Mesenchymal stem cell (in vitro differentiated cells and primary cell): ENCODE data around the gene ESPL1.

Experiments used
- DNase-seq: peaks from one replicate; pipeline ENCODE4 v3.0.0-alpha.2; 2013
- H2AFZ ChIP-seq: one replicate; pipeline ENCODE4 v1.6.1; 2013; ENCODE audit warnings: low read depth, mild to moderate bottlenecking, control low read depth, inconsistent platforms, low read length, moderate library complexity
- H2AK5ac ChIP-seq: 2 replicates; pipeline ENCODE4 v1.6.1; 2013; ENCODE audit warnings: low read length, moderate library complexity, mild to moderate bottlenecking, inconsistent platforms; ENCODE audit not compliant: severe bottlenecking
- H2BK120ac ChIP-seq: one replicate; pipeline ENCODE4 v1.6.1; 2013; ENCODE audit warnings: low read depth, mild to moderate bottlenecking, inconsistent platforms, low read length, moderate library complexity
- H2BK12ac ChIP-seq, 2 experiments: one replicate each; pipeline ENCODE4 v1.6.1; 2013; ENCODE audit warnings: inconsistent platforms in 2 of 2, low read length in 2 of 2, mild to moderate bottlenecking in 2 of 2, moderate library complexity in 2 of 2, control low read depth in 1 of 2
- H2BK15ac ChIP-seq: one replicate; pipeline ENCODE4 v1.6.1; 2013; ENCODE audit warnings: mild to moderate bottlenecking, low read depth, inconsistent platforms; ENCODE audit not compliant: poor library complexity, severe bottlenecking
- H2BK5ac ChIP-seq: 2 replicates; pipeline ENCODE4 v1.6.1; 2013; ENCODE audit warnings: low read depth, mild to moderate bottlenecking, low read length, control low read depth, inconsistent platforms; ENCODE audit not compliant: poor library complexity, severe bottlenecking
- H3K14ac ChIP-seq, 2 experiments: one replicate each; pipeline ENCODE4 v1.6.1; 2013; ENCODE audit warnings: inconsistent platforms in 2 of 2, low read length in 2 of 2, control low read depth in 1 of 2, mild to moderate bottlenecking in 1 of 2, moderate library complexity in 1 of 2
- H3K18ac ChIP-seq, 2 experiments: one replicate each; pipeline ENCODE4 v1.6.1; 2013; ENCODE audit warnings: inconsistent platforms in 2 of 2, low read length in 2 of 2, control low read depth in 1 of 2, low read depth in 1 of 2, mild to moderate bottlenecking in 1 of 2
- H3K23ac ChIP-seq, 2 experiments: one replicate each; pipeline ENCODE4 v1.6.1; 2013; ENCODE audit warnings: inconsistent platforms in 2 of 2, low read length in 2 of 2, mild to moderate bottlenecking in 2 of 2, moderate library complexity in 2 of 2, control low read depth in 1 of 2
- H3K27ac ChIP-seq: 2 replicates; pipeline ENCODE4 v1.5.1; 2013; ENCODE audit warnings: mild to moderate bottlenecking, moderate library complexity, low read length, control low read depth, inconsistent platforms; ENCODE audit not compliant: poor library complexity, severe bottlenecking
- H3K27me3 ChIP-seq, 2 experiments: 2 replicates each; pipeline versions ENCODE4 v1.6.1 to v1.7.0; 2013; ENCODE audit warnings: low read length in 2 of 2, mild to moderate bottlenecking in 2 of 2, moderate library complexity in 2 of 2, control low read depth in 1 of 2, inconsistent platforms in 1 of 2; ENCODE audit not compliant: control insufficient read depth in 1 of 2, insufficient read depth in 1 of 2
- H3K36me3 ChIP-seq, 2 experiments: 2 replicates each; pipeline versions ENCODE4 v1.6.1 to v1.7.0; 2013; ENCODE audit warnings: low read length in 2 of 2, control low read depth in 1 of 2, inconsistent platforms in 1 of 2, low read depth in 1 of 2, mild to moderate bottlenecking in 1 of 2; ENCODE audit not compliant: insufficient read depth in 2 of 2, control insufficient read depth in 1 of 2
- H3K4ac ChIP-seq, 2 experiments: one replicate each; pipeline ENCODE4 v1.6.1; 2013; ENCODE audit warnings: inconsistent platforms in 2 of 2, low read length in 2 of 2, mild to moderate bottlenecking in 2 of 2, moderate library complexity in 2 of 2, control low read depth in 1 of 2, low read depth in 1 of 2
- H3K4me1 ChIP-seq: 2 replicates; pipeline ENCODE4 v1.6.1; 2013; ENCODE audit warnings: low read depth, low read length, control low read depth; ENCODE audit not compliant: control insufficient read depth, insufficient read depth
- H3K4me2 ChIP-seq: 2 replicates; pipeline ENCODE4 v1.6.1; 2013; ENCODE audit warnings: low read length, mild to moderate bottlenecking, inconsistent platforms; ENCODE audit not compliant: poor library complexity, severe bottlenecking
- H3K4me3 ChIP-seq, 2 experiments: 2 replicates each; pipeline versions ENCODE4 v1.5.1 to v1.7.0; 2013; ENCODE audit warnings: low read length in 2 of 2, mild to moderate bottlenecking in 2 of 2, control low read depth in 1 of 2, low read depth in 1 of 2; ENCODE audit not compliant: insufficient read depth in 1 of 2
- H3K79me1 ChIP-seq: replicated peaks from 2 replicates; pipeline ENCODE4 v1.6.1; 2013; ENCODE audit warnings: mild to moderate bottlenecking, control low read depth, low read length, inconsistent platforms; ENCODE audit not compliant: poor library complexity, severe bottlenecking
- H3K9ac ChIP-seq: 2 replicates; pipeline ENCODE4 v1.7.0; 2013; ENCODE audit warnings: mild to moderate bottlenecking, low read length, moderate library complexity
- H3K9me3 ChIP-seq: 2 replicates; pipeline ENCODE4 v1.7.0; 2013; ENCODE audit warnings: mild to moderate bottlenecking, low read length; ENCODE audit not compliant: control insufficient read depth
- H4K8ac ChIP-seq: one replicate; pipeline ENCODE4 v1.6.1; 2013; ENCODE audit warnings: inconsistent platforms, mild to moderate bottlenecking, low read length, moderate library complexity
- H4K91ac ChIP-seq: one replicate; pipeline ENCODE4 v1.6.1; 2013; ENCODE audit warnings: mild to moderate bottlenecking, low read length, inconsistent platforms
- WGBS: methylation state at CpG from one replicate; pipeline ENCODE4 v1.1.7; 2013; ENCODE audit warnings: mixed read lengths; 5-methylcytosine and 5-hydroxymethylcytosine counted together

Gene ESPL1

DNA sequence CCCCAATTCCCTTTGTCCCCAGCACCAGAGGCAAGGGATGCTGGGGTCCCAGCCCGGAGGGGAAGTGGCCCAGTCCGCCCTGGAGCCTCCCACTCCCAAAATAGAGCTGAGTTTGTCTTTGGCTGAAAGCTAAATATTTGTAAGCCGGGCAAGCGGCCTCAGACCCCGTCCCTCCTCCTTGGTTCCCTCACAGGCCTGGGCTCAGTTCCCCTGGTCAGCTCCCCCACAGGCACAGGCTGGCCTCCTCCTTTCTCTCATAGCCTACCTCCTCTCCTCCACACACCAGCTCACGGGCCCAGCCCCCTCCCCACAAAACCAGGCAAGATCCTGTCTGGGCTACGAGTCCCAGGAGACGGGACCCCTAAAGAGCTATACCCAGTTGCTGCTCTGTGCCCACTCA is 66.7 kb downstream of the ESPL1 start:
- Histone ChIP-seq H3K4me3 (no peak overlapping the region), H3K4me2 (no peak overlapping the region), H2BK12ac (no peak overlapping the region), H3K4me1 (no peaks in the 10 kb centered on the region), H3K4ac (no peak overlapping the region), H3K36me3 (no peaks in the 10 kb centered on the region), H2BK120ac (no peak overlapping the region), H4K8ac (no peak overlapping the region), H4K91ac (no peak overlapping the region), H2BK15ac (no peak overlapping the region), H3K79me1 (no peaks in the 10 kb centered on the region), H3K27me3 (peaks cover 67 to 86% of the 10 kb centered on the region in 2 experiments), H2AK5ac (no peak overlapping the region), H3K23ac (no peak overlapping the region), H3K9ac (no peak overlapping the region), H3K18ac (no peak overlapping the region), H2BK5ac (no peak overlapping the region), H3K27ac (no peak overlapping the region), H3K9me3 (no peaks in the 10 kb centered on the region), H3K14ac (no peak overlapping the region), H2AFZ (no peak overlapping the region)
- WGBS: 68% methylated on average over 8 of the region's 8 CpGs
- no peak for DNase-seq

DNA sequence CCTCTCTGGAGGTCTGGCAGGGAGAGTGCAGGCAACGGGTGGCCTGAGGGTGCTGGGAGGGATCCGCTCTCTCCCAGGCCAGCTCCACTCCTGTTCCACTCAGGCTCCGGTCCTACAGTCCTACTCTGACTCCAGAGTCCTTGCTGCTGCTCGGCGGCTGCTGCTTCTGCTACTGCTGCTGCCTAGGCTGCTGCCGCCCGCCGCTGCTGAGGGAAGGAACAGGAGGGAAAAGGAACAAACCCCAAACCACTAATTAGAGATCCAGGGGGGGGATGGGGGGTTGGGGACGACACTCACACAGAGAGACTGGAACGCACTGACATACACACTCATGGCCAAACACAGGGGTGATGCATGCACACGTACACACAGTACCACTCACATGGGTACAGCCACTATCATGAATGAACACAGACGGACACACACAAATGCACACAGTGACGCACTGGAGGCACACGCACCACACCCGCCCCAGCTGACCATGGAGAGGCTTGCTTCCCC is 68.1 kb downstream of the ESPL1 start, which contains the start of gene SP7:
Gene SP7 (minus strand): TSS at position 174 of the 501 bp plus-strand sequence. CDS start 708 bp downstream, outside the sequence.
- Histone ChIP-seq H2AFZ (no peak within 1 kb of the TSS), H3K14ac (no peak within 1 kb of the TSS), H3K27me3 (peaks cover 71 to 92% of the 10 kb centered on the region in 2 experiments), H3K36me3 (no peaks in the 10 kb centered on the region), H3K4ac (no peak within 1 kb of the TSS), H3K23ac (no peak within 1 kb of the TSS), H3K18ac (no peak within 1 kb of the TSS), H2BK15ac (peak within 1 kb of the TSS; percentile 56), H2BK5ac (no peak within 1 kb of the TSS), H2AK5ac (no peak within 1 kb of the TSS), H2BK120ac (no peak within 1 kb of the TSS), H3K4me3 (no peak within 1 kb of the TSS), H4K8ac (no peak within 1 kb of the TSS), H3K9ac (no peak within 1 kb of the TSS), H3K79me1 (no peaks in the 10 kb centered on the region), H2BK12ac (no peak within 1 kb of the TSS), H3K27ac (no peak within 1 kb of the TSS), H3K4me2 (no peak within 1 kb of the TSS), H3K4me1 (peaks cover 1% of the 10 kb centered on the region), H3K9me3 (no peaks in the 10 kb centered on the region), H4K91ac (no peak within 1 kb of the TSS)
- WGBS: 68% methylated on average over 14 of the region's 15 CpGs
- no peak for DNase-seq

GRCh38 chr12:53338017-53338416 is 69.9 kb downstream of the ESPL1 start:
- no peaks in the 10 kb centered on the region for H3K9me3 ChIP-seq
- H3K4ac ChIP-seq: no peak overlapping the region
- H3K23ac ChIP-seq: no peak overlapping the region
- no peaks in the 10 kb centered on the region for H3K36me3 ChIP-seq
- no peak overlapping the region for H4K8ac ChIP-seq
- no peaks in the 10 kb centered on the region for H3K79me1 ChIP-seq
- H3K4me3 ChIP-seq: no peak overlapping the region
- 57% methylated on average over 11 of the region's 11 CpGs for WGBS
- no peak overlapping the region for H2BK5ac ChIP-seq
- no peak overlapping the region for H3K4me2 ChIP-seq
- no peak overlapping the region for H3K9ac ChIP-seq
- no peak overlapping the region for H3K18ac ChIP-seq
- no peak overlapping the region for H4K91ac ChIP-seq
- H3K14ac ChIP-seq: no peak overlapping the region
- no peak overlapping the region for H2AFZ ChIP-seq
- peaks cover 1% of the 10 kb centered on the region for H3K4me1 ChIP-seq
- no peak overlapping the region for H2BK120ac ChIP-seq
- H2BK12ac ChIP-seq: no peak overlapping the region
- no peak overlapping the region for H2AK5ac ChIP-seq
- H3K27ac ChIP-seq: no peak overlapping the region
- H2BK15ac ChIP-seq: no peak overlapping the region
- DNase-seq: no peak
- peaks cover 62 to 76% of the 10 kb centered on the region in 2 experiments for H3K27me3 ChIP-seq

DNA sequence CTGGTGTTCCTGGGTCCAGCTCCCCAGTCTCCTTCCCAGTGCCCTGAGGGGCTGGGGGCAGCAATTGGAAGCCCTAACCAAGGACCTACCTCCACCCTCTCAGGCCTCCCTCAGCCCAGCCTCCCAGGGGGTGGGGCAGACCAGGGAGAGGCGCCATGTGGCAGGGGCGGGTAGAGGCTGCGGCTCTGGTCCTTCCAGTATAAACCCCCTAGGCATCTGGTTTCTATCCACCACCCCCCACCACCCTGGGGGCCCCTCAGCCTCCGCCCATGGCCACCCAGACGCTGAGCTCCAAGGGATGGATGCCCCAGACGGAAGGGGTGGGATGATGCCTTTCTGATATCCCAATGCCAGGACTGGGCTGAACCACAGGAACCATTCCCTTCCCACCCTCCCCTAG is 70.8 kb downstream of the ESPL1 start:
- H2BK12ac ChIP-seq: no peak overlapping the region
- no peak overlapping the region for H3K4me2 ChIP-seq
- H4K8ac ChIP-seq: no peak overlapping the region
- no peak overlapping the region for H3K14ac ChIP-seq
- H3K27ac ChIP-seq: no peak overlapping the region
- no peaks in the 10 kb centered on the region for H3K36me3 ChIP-seq
- H3K27me3 ChIP-seq: peaks cover 53 to 67% of the 10 kb centered on the region in 2 experiments
- H2AFZ ChIP-seq: no peak overlapping the region
- H2BK15ac ChIP-seq: no peak overlapping the region
- H3K4ac ChIP-seq: no peak overlapping the region
- H2BK120ac ChIP-seq: no peak overlapping the region
- no peak overlapping the region for H3K23ac ChIP-seq
- H3K9me3 ChIP-seq: no peaks in the 10 kb centered on the region
- H3K18ac ChIP-seq: no peak overlapping the region
- no peak overlapping the region for H2BK5ac ChIP-seq
- H3K4me3 ChIP-seq: no peak overlapping the region
- no peak overlapping the region for H3K9ac ChIP-seq
- H3K79me1 ChIP-seq: no peaks in the 10 kb centered on the region
- no peak overlapping the region for H4K91ac ChIP-seq
- no peak for DNase-seq
- H2AK5ac ChIP-seq: no peak overlapping the region
- 61% methylated on average over 2 of the region's 6 CpGs for WGBS
- peaks cover 1% of the 10 kb centered on the region for H3K4me1 ChIP-seq
